ENCODE results near the gene HSPA5.
"Not testable (repeated sequence)": the region's sequence is repeated elsewhere in the genome, so short reads cannot be mapped to it uniquely, and the experiment has no call there.

Gene HSPA5

GRCh38 chr9:125241000-125241862, at the start of gene HSPA5:
TSS of gene HSPA5 (minus strand) at chr9:125241343. CDS start at chr9:125241126, 217 bp downstream.
- no peaks in the 10 kb centered on the region for H3K9me2 ChIP-seq (replicated peaks; ENCODE audit: insufficient read depth, low read length)
- peaks cover 14% of the 10 kb centered on the region; the same call in 1 of the 2 replicates for H3K4me1 ChIP-seq (ENCODE audit: low read length)
- TF ChIP-seq CTCF (IDR thresholded peaks at IDR 0.05; ENCODE audit: low read length), result peak; percentile 26
- no peak for TF ChIP-seq EZH2 (optimal IDR thresholded peaks at IDR 0.05; ENCODE audit: low read depth, low read length)
- TF ChIP-seq EZH2phosphoT487 (IDR thresholded peaks at IDR 0.05; ENCODE audit: low read length), result no peak

GRCh38 chr9:125286935-125287433, 45.8 kb upstream of the HSPA5 start:
- H3K79me2 ChIP-seq (ENCODE audit: low read length), result peaks cover 83% of the 10 kb centered on the region
- H3K4me3 ChIP-seq (ENCODE audit: low read length); H3F3A ChIP-seq (ENCODE audit: insufficient read depth, low read length); H3K27me3 ChIP-seq (replicated peaks; ENCODE audit: insufficient read depth, low read length); H2AFZ ChIP-seq (ENCODE audit: low read length); H3K9me2 ChIP-seq (replicated peaks; ENCODE audit: insufficient read depth, low read length); H4K20me1 ChIP-seq (ENCODE audit: insufficient read depth, low read length); H3K4me1 ChIP-seq (ENCODE audit: low read length); H3K9ac ChIP-seq (ENCODE audit: low read length); H3K4me2 ChIP-seq (ENCODE audit: low read depth, low read length); H3K36me3 ChIP-seq (replicated peaks; ENCODE audit: insufficient read depth, low read length); H3K9me3 ChIP-seq (replicated peaks; ENCODE audit: insufficient read depth, low read length); DNase-seq; H3K27ac ChIP-seq (ENCODE audit: low read length): not testable (repeated sequence)

More at GRCh38 chr9:125241000-125241862, at the start of gene HSPA5:
- peaks cover 23% of the 10 kb centered on the region for H3F3A ChIP-seq (ENCODE audit: insufficient read depth, low read length)
- H3K27ac ChIP-seq (ENCODE audit: low read length), result peak within 1 kb of the TSS; percentile 88
- peaks cover 22% of the 10 kb centered on the region for H4K20me1 ChIP-seq (ENCODE audit: insufficient read depth, low read length)
- H3K4me2 ChIP-seq (ENCODE audit: low read depth, low read length), result peak within 1 kb of the TSS; percentile 82
- peak within 1 kb of the TSS; percentile 100 for H3K4me3 ChIP-seq (ENCODE audit: low read length)
- peak; percentile 99 for DNase-seq
- H3K27me3 ChIP-seq (replicated peaks; ENCODE audit: insufficient read depth, low read length), result no peaks in the 10 kb centered on the region
- peak within 1 kb of the TSS; percentile 86 for H2AFZ ChIP-seq (ENCODE audit: low read length)
- peak within 1 kb of the TSS; percentile 99 for H3K9ac ChIP-seq (ENCODE audit: low read length)
- H3K79me2 ChIP-seq (ENCODE audit: low read length), result peaks cover 56% of the 10 kb centered on the region
- peaks cover 18% of the 10 kb centered on the region for H3K36me3 ChIP-seq (replicated peaks; ENCODE audit: insufficient read depth, low read length)
- no peaks in the 10 kb centered on the region for H3K9me3 ChIP-seq (replicated peaks; ENCODE audit: insufficient read depth, low read length)

- Histone ChIP-seq H3K79me2 (ENCODE audit: low read length) (peaks cover 85% of the 10 kb centered on the region), H3K27ac (ENCODE audit: low read length) (no peak overlapping the region), H3K4me1 (ENCODE audit: low read length) (no peaks in the 10 kb centered on the region), H3K9me3 (replicated peaks; ENCODE audit: insufficient read depth, low read length) (no peaks in the 10 kb centered on the region), H3K4me2 (ENCODE audit: low read depth, low read length) (no peak overlapping the region), H3K9me2 (replicated peaks; ENCODE audit: insufficient read depth, low read length) (no peaks in the 10 kb centered on the region), H3K4me3 (ENCODE audit: low read length) (no peak overlapping the region), H3K36me3 (replicated peaks; ENCODE audit: insufficient read depth, low read length) (no peaks in the 10 kb centered on the region), H4K20me1 (ENCODE audit: insufficient read depth, low read length) (no peaks in the 10 kb centered on the region; the same call in 1 of the 2 replicates), H3K27me3 (replicated peaks; ENCODE audit: insufficient read depth, low read length) (no peaks in the 10 kb centered on the region), H3K9ac (ENCODE audit: low read length) (no peak overlapping the region), H3F3A (ENCODE audit: insufficient read depth, low read length) (no peaks in the 10 kb centered on the region), H2AFZ (ENCODE audit: low read length) (no peak overlapping the region)
- DNase-seq, result no peak
- TF ChIP-seq CTCF (IDR thresholded peaks at IDR 0.05; ENCODE audit: low read length), result no peak
- TF ChIP-seq EZH2 (optimal IDR thresholded peaks at IDR 0.05; ENCODE audit: low read depth, low read length), result no peak
- no peak for TF ChIP-seq EZH2phosphoT487 (IDR thresholded peaks at IDR 0.05; ENCODE audit: low read length)
Measured at GRCh38 chr9:125284855-125285254, 43.7 kb upstream of the HSPA5 start.

GRCh38 chr9:125280945-125281344, 39.8 kb upstream of the HSPA5 start:
- no peak overlapping the region for H3K4me3 ChIP-seq (ENCODE audit: low read length)
- H3K36me3 ChIP-seq (replicated peaks; ENCODE audit: insufficient read depth, low read length), result no peaks in the 10 kb centered on the region; the same call in 1 of the 2 replicates
- no peak overlapping the region for H3K27ac ChIP-seq (ENCODE audit: low read length)
- H3K4me1 ChIP-seq (ENCODE audit: low read length), result no peaks in the 10 kb centered on the region
- no peaks in the 10 kb centered on the region for H3K9me2 ChIP-seq (replicated peaks; ENCODE audit: insufficient read depth, low read length)
- DNase-seq, result no peak
- H4K20me1 ChIP-seq (ENCODE audit: insufficient read depth, low read length), result no peaks in the 10 kb centered on the region; the same call in 1 of the 2 replicates
- H3K9ac ChIP-seq (ENCODE audit: low read length), result no peak overlapping the region
- TF ChIP-seq EZH2phosphoT487 (IDR thresholded peaks at IDR 0.05; ENCODE audit: low read length), result no peak
- TF ChIP-seq EZH2 (optimal IDR thresholded peaks at IDR 0.05; ENCODE audit: low read depth, low read length), result no peak
- TF ChIP-seq CTCF (IDR thresholded peaks at IDR 0.05; ENCODE audit: low read length), result no peak
- no peaks in the 10 kb centered on the region for H3K27me3 ChIP-seq (replicated peaks; ENCODE audit: insufficient read depth, low read length)
- H3K9me3 ChIP-seq (replicated peaks; ENCODE audit: insufficient read depth, low read length), result no peaks in the 10 kb centered on the region
- peaks cover 91% of the 10 kb centered on the region for H3K79me2 ChIP-seq (ENCODE audit: low read length)
- H3K4me2 ChIP-seq (ENCODE audit: low read depth, low read length), result no peak overlapping the region
- no peak overlapping the region for H2AFZ ChIP-seq (ENCODE audit: low read length)
- no peaks in the 10 kb centered on the region for H3F3A ChIP-seq (ENCODE audit: insufficient read depth, low read length)
